Measurements from ENCODE around the gene AXIN1.
A peak's percentile ranks its signal among the peaks of the same experiment; 100 is the strongest.
"Not testable (repeated sequence)": the region's sequence is repeated elsewhere in the genome, so short reads cannot be mapped to it uniquely, and the experiment has no call there.

Gene AXIN1

DNA sequence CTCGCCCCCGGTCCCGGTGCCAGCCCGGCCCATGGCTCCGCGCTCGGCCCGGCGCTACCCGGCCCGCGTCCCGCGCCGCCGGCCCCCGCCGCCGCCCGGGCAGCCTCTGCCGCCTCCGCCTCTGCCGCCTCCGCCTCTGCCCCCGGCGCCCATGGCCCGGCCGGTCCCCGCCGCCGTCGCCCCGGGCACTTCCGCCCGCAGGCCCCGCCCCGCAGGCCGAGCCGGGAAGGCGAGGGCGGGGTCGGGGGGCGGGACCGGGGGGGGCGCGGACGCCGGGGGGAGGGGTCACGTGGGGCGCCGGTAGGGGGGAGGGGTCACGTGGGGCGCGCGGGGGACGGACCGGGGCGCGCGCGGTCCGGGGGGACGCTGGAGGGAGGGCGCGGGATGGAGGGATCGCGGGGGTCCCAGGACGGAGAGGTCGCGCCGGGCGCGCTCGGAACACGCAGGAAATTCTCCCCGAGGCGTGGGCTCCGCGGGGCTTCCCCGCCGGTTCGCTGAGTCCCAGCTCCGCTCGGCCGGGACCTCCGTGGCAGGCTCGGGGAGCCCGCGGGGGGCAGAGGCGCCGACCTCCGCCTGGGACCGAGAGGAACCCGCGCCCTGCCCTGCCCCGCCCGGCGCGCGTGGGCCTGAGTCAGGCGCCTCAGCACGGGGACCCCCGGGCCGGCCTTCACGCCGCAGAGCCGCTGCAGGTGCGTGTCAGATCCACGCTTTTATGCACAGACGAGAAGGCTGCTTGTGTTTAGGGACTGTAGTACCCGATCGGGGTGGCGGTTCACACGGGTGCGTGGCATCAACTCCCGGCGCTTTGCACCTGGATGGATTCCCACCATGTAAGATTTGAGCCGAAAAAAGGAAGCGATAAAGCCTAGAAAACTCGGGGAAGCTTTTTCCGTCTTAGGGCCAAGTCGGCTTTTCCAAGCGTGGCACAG lies 29.5 kb upstream of the AXIN1 start, which contains the start of gene PGAP6:
PGAP6 (minus strand) TSS at position 190 of the 929 bp plus-strand sequence; CDS start at position 33, 157 bp downstream.
- DNase-seq: peak in 1 of 2 experiments; percentile 49

DNA sequence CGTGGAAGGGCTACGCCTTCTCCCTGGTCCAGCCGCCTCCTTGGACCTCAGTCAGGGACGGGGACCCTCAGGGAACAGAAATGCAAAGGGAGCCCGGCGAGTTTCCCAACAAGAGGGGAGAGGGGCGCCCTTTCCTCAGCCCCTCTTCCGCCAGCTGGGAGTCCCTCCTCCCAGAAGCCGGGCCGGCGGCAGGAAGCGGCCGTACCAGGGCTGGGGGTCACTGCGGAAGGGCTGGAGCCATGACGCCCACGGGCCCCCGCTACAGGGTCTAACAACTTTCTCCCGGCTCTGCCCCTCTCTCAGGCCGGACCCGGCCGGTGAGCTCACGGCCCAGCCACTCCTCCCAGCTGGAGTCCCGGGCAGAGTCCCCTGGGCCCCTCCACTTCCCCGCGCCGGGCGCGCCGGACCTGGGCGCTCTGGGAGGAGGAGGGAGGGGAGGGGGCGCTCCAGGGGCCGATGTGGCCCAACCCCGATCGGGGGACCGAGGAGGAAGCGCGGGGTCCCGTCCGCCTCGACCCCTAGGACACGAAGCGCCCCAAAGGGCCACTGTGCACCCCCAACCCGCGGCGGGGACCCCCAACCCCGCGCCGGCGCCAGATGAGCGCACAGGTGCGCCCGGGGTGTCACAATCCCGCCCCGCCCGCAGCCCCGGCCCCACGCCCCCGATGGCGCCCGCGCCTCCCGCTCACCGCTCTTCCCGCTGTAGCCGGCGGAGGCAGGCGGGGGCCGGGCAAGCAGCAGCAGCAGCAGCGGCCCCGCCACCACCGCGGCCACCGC lies 28.7 kb upstream of the AXIN1 start:
- DNase-seq: no peak

DNA sequence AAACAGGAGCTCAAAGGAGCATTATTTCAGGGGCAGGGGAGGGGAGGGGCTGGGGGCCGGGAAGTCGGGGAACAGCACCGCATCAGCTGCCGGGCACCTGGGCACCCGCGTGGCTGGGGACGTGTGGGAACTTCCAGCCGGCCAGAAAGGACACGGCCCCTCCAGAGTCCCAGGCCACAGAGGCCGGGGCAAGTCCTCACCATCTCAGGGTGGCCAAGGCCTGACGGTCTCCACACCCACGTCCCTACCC lies 28.2 kb upstream of the AXIN1 start:
- DNase-seq: no peak

DNA sequence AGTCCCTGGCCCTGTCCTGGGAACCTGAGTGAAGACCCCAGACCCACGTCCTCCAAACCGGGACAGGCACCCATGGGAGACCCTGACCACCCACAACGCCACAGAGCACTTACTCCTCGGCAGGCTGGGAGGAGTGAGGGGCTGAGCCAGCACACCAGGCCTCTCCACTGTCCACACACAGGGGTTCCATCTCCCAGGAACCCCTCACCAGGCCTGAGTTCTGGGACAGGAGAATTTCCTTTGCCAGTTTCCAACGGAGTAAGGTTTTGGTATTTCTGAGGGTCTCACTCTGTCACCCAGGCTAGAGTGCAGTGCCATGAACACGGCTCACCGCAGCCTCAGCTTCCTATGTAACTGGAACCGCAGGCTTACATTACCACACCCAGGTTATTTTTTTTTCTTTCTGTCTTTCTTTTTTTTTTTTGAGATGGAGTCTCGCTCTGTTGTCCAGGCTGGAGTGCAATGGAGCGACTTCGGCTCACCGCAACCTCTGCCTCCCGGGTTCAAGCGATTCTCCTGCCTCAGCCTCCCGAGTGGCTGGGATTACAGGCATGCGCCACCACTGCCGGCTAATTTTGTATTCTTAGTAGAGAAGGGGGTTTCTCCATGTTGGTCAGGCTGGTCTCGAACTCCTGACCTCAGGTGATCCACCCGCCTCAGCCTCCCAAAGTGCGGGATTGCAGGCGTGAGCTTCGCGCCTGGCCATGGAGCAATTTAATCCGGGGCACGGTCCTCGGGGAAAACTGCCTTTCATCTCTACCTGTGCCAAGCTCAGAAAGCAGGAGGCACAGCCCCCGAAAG lies 27.6 kb upstream of the AXIN1 start:
- no peak for DNase-seq

DNA sequence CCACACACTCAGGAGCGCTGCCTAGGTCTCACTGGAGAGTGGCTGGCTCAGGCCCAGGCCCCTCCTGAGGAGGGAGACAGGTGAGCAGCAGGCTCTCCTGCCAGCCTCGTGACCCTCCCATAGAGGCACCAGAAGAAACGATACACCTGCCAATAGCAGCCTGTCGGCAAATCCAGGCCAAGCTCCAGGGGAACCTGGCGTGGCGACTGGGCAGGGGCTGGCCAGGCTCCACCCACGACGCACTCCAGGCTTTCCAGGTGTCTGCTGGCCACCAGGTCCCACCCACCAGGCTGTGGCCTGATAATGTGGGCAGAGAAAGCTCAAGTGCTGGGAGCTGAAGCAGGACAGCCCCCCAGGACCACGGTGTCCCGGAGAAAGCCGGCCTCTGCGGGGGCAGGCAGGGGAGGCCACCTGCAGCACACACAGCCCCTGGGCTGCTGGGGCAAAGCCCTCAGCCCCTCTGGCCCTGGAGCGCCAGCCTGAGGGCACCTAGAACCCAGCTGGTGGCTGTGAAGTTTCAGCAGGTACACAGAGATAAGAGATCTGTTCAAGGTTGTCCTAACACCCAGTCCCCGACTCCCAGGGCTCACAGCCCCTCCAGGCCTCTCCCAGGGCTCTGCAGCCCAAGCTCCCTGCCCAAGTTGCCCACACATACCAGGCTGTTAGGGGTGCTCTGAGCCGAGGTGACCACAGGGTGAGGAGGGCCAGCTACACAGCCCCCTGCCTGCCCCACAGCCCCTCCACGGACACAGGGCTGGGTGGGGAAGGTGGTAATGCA lies 26.8 kb upstream of the AXIN1 start:
- DNase-seq: no peak

DNA sequence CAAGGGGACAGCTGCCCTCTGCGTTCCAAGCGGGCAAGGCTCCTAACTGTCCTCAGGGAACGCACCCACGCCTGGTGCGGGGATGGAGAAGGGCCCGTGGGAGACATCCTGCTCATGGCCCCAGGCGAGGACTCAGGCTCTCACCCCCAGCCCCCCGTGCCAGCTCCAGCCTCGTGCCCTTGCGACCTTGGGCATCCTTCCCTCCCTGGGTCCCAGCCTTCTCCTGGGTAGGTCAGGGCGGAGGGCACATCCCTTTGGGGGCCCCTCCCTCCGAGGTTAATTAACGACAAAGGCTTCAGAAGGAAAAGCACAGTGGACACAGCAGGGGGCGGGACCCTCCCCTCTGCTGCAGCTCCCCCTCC lies 26.3 kb upstream of the AXIN1 start:
- DNase-seq: no peak

DNA sequence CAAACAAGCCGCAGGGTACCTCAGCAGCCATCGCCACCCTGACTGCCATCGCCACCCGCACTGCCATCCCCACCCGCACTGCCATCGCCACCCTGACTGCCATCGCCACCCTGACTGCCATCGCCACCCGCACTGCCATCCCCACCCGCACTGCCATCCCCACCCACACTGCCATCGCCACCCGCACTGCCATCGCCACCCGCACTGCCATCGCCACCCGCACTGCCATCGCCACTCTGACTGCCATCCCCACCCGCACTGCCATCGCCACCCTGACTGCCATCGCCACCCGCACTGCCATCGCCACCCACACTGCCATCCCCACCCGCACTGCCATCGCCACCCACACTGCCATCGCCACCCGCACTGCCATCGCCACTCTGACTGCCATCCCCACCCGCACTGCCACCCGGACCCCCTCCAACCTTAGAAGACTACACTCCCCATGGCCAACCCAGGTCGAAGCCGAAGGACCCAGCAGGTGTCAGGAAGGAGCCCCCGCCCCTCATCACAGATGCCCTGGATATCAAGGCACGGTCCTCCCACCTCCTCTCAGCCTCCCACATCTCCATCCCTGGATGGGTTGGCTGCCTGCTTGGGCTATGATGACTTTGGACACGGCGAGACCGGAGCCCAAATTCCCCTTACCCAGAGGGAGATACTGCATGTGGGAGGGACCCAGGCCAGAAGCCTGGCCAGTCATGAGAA lies 25.7 kb upstream of the AXIN1 start:
- DNase-seq: not testable (repeated sequence)

DNA sequence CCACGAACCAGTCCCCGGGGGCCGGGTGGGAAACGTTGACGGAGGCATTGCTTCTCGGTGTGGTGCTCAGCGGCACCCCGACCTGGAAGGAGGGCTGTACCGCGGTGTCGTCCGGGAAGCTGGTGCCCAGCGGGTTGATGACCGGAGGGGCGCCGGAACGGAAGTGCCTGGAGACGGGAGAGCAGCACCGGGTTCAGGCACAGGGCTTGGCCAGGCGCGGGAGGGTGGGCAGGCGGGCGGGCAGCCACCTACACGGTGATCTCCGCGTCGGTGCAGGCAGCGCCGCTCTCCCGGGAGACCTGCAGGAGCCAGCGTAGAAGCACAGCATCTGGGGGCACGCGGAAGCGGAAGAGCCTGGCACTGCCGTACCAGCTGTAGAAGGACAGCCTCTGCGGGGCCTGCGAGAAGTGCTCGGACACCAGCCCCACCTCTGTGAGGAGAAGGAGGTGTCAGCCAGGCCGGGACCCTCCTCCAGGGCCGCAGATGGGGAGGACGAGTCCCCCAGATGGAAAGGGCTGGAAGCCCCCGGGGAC lies 25.0 kb upstream of the AXIN1 start:
- no peak for DNase-seq

DNA sequence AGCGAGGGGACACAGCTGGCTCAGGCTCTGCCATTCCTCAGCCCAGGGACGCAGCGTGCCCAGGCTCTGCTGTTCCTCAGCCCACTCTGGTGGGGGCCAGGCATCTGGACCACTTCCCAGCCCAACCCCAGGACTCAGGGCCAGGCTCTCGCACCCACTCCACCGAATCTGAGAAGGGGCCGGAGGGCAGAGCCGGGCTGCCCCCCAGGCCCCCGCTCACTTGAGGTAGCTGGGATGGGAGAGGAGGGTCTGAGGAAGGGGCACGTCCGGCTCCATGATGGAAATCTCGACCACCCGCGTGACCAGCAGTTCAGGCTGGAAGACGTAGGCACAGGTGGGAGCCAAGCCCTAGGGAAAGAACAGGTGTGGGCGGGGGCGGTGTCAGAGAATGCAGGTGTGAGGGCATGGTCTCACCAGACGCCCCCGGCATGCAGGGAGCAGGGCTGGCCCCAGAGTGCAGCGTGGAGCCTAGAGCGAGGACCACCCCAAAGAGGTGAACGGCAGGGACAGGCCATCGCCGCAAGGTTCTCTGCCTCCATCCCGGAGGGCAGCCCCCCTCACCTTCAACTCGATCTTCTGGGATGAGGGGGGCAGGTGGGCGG lies 24.4 kb upstream of the AXIN1 start:
- DNase-seq: no peak

DNA sequence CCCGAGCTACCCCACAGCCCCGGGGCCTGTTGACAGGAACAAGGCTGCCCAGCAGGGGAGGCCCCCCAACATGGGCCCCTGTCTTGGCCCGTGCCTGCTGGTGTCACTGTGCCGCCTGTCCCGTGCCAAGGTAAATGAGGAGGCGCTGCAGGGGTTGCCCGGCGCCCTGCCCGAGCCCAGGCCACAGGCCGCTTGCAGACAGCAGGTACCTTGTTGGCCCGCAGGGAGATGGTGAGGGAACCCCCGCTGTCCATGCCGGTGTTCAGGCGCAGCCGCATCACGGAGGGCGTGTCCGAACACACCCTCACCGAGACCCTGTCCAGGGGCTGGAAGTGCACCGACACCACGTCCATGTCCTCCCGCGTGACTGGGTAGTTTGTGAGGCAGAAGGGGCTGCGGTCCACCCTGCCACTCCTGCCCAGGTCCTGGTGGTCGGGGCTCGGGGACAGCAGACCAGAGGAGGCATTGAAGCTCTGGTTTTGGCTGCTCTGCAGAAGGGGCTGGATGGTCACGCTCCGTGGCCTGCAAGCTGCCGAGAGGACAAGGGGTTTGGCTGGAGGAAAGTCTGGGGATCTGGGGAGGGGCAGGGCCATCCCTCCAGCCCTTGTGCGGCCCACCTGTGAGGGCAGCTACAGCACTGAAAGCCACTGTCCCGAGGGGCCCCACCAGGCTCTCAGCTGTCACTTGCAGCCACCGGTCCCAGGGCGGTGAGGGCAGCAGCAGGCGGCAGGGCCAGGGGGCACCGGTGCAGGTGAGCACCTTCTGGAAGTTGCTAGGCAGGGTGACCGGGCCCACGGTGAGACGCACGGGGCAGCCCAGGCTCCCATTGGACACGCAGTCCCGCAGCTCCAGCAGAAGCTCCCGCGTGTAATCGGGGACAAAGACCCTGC lies 23.6 kb upstream of the AXIN1 start:
- no peak for DNase-seq

DNA sequence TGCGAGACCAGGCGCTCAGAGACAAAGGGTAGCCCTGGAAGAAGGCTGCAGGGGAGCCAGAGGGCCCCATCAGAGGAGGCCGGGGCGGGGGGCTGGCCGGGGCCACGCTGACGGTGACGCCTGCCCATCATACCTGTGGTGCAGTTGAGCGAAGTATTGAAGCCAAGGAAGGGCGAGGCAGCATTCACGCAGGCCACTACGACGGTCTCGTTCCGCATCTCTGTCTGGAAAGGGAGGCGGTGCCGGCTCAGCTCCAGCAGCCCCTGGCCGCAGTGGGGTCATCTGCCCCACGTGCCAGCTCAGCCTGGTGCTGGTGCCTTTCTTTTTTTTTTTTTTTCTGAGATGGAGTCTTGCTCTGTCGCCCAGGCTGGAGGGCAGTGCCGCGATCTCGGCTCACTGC lies 22.7 kb upstream of the AXIN1 start:
- DNase-seq: no peak

DNA sequence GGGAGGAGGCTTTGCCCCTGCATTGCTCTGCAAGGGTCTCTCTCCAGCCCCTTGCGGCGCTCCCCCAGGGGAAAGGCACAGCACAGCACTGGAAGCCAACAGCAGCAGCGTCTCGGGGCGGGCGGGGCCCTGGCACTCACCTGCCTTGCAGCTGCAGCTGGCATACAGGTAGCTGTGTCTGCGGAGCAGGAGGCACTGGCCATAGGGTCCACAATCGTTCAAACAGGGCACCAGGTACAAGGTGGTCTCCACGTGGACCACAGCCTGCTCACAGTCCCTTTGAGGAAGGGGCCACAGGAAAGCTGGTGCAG lies 22.0 kb upstream of the AXIN1 start:
- DNase-seq: no peak

DNA sequence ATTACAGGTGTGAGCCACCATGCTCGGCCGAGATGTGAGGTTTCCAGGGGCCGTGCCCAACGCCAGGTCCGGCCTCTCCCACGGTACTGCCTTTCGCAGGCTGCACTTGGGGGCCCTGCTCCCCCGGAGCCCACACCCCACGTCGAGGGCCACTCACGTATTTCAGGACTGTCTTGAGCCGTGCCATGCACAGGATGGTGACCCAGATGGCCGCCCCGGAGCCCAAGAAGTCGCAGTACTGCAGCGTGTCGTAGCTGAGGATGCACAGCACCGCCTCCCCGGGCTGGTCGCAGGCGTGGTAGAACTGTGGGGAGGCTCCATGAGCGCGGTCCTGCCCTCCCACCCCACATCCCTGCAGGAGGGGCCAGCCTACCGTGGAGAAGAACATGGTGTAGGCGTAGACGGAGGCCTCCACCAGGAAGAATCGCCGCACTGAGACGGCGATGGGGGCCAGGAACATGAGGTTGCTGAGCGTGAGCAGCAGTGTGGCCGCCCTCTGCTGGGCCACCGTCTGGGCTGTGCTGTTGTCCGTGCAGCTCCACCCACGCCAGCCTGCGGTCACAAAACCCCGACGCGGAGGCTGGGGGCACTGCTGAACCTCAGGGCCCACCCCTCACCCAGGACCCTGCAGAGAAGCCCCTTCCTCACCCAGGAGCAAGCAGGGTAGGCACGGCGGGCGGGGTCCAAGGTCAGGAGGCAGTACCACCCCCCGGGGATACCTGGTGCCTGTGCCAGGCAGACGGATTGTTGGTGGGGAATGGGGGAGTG lies 21.5 kb upstream of the AXIN1 start:
- DNase-seq: no peak

DNA sequence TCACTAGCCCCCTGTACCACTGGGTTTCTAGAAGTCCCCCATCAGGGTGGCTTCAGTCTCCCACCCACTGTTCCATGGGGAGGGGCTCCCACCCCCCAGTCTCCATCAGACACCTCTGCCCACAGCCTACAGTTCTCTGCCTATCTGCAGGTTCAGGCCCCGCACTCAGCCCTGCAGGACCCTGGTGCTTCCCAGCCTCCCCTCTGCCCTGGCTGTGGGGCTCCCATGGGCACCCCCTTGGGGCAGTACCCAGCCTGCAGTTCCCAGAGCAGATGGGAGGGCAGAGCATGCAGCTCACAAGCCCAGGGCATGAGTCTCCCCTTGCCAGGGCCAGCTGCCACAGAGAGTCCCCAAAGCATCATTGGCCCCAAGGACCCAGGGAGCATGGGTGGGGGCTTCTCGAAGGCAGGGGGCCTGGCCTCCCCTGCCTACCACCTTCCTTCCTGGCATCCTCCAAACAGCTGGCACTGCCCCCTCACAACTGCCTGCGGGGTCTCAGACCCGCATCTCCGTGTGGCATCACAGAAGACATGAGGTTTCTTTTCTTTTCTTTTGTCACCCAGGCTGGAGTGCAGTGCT lies 20.6 kb upstream of the AXIN1 start:
- DNase-seq: no peak

DNA sequence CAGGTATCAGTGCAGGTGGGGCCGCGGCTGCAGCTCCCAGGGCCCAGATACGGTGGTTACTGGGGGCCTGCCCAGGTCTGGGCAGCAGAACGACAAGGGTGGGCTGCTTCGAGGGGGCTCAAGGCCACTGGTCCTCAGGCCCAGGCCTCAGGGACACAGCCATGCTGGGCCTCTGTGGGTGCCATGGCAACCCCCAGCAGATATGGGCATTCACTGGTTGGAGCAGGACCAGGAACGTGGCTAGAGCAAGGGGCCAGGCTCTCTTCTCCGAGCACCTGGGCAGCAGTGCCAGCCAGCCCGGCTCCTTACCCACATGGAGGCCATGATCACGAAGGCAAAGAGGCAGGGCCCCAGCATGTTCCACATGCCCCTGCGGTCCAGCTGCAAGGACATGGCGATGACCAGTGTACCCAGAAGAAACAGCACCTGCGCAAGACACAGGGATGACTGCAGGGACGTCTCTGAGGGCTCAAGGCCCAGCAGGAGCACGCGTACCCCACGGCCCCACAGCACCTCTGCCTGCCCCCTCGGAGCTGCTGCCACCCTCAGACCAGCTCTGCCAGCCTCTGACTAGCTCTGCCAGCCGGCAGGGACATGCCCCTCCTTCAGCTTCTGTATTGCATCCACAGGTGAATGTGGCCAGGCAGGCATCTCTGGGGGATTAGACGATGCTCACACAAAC lies 19.9 kb upstream of the AXIN1 start:
- no peak for DNase-seq

DNA sequence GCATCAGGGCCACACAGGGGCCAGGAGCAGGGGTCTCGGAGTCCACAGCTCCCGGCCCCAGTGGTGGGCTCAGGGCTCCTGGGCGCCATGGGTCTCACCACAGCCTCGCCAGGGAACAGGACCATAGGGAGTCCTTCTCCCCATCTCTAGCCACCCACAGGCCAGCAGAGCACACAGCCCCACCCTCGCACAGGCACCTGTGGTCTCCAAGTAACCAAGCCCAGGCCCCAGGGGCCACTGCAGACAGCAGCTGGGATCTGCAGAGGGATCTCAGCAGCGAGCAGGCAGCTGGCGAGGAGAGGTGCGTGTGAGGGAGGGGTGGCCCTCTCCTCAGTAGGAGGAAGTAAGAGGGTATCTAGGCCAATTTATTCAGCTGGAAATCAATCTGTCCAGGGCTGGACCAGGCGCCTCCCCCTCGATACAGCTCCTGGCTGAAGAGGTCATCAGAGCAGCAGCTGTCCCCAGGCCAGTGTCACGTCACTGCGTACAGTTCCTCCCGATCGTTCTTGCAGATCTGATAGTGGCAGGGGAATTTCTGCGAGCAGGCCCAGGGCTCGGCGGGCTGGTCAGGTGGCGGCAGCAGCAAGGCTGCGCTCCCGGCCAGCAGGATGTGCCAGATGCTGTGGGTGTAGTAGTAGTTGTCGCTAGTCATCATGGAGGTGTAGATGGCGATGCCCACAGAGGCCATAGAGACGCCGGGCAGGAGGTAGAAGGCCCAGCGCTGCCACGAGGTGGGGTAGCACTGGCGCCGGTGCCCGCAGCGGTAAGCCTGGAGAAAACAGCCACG lies 19.2 kb upstream of the AXIN1 start:
- DNase-seq: peak in 1 of 2 experiments; percentile 80

DNA sequence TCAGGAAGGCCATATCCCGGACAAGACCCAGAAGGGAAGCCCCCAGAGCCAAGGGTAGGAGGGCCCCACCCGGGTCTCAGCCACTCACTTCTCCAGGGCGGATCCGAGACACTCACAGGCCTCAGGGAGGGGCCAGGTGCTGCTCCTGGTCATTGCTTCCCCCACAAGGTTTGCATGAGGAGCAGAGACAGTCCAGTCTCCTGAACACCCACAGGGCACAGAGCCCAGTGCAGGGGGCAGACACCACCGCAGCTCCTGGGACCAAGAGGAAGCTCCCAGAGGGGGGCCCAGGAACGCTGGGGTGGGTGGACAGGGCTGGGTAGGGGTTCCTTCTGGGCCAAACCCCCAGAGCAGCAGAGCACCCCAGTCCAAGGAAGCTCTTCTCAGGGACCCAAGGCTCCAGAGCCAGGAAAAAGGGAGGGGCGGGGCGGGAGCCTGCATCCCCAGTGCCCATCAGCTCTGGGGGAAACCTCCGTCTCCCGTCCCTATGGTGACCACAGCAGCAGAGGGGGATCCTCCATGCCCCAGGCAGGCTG lies 18.5 kb upstream of the AXIN1 start:
- DNase-seq: no peak
